Measurements from ENCODE around the gene PDE1C.

DNA sequence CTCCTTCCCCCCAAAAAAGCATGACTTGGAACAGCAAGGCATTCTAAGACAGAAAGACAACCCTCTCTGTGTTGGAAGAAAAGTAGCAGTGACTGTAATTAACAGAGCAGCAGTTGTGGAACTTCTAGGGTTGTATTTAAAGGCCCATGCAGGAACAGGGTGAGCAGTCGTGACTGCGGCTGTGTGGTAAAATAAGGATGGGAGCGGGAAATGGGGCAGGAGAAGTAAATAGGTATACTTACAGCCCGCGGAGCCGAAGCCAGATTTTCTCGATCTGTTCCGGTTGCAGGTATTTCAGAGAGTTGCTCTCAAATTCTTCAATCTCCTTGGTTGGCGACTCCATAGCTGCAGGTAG is 179 bp downstream of the PDE1C start:
- TF ChIP-seq CTCF (IDR thresholded peaks at IDR 0.05), result no peak
- TF ChIP-seq POLR2A (IDR thresholded peaks at IDR 0.05), result no peak
